ENCODE measurements around the gene ITPKC. TPM values are rescaled to one million over a fixed set of nuclear protein-coding genes. Genes with fewer than 3 reads are reported as not detected.

ITPKC gene
- total RNA-seq, 1 donor from 2014 or later, result 51.6 TPM

DNA sequence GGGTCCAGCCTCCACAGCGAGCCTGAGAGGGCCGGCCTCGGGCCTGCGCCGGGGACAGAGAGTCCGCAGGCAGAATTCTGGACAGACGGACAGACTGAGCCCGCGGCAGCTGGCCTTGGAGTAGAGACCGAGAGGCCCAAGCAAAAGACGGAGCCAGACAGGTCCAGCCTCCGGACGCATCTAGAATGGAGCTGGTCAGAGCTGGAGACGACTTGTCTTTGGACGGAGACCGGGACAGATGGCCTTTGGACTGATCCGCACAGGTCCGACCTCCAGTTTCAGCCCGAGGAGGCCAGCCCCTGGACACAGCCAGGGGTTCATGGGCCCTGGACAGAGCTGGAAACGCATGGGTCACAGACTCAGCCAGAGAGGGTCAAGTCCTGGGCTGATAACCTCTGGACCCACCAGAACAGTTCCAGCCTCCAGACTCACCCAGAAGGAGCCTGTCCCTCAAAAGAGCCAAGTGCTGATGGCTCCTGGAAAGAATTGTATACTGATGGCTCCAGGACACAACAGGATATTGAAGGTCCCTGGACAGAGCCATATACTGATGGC lies 490 bp downstream of the ITPKC start:
- TF ChIP-seq, protein P1, sequence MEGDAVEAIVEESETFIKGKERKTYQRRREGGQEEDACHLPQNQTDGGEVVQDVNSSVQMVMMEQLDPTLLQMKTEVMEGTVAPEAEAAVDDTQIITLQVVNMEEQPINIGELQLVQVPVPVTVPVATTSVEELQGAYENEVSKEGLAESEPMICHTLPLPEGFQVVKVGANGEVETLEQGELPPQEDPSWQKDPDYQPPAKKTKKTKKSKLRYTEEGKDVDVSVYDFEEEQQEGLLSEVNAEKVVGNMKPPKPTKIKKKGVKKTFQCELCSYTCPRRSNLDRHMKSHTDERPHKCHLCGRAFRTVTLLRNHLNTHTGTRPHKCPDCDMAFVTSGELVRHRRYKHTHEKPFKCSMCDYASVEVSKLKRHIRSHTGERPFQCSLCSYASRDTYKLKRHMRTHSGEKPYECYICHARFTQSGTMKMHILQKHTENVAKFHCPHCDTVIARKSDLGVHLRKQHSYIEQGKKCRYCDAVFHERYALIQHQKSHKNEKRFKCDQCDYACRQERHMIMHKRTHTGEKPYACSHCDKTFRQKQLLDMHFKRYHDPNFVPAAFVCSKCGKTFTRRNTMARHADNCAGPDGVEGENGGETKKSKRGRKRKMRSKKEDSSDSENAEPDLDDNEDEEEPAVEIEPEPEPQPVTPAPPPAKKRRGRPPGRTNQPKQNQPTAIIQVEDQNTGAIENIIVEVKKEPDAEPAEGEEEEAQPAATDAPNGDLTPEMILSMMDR (IDR thresholded peaks at IDR 0.05), result no peak
- Histone ChIP-seq H3K4me1 (peaks cover 42% of the 10 kb centered on the region), H3K36me3 (peaks cover 14% of the 10 kb centered on the region), H3K9me3 (no peaks in the 10 kb centered on the region), H3K4me3 (peak overlapping the region; percentile 75), H3K27me3 (no peaks in the 10 kb centered on the region), H3K27ac (peak overlapping the region; percentile 95)
- intact Hi-C loops (cut with DNase I), result no loop called here
- ATAC-seq, result no peak
- DNase-seq, result peak; percentile 75

DNA sequence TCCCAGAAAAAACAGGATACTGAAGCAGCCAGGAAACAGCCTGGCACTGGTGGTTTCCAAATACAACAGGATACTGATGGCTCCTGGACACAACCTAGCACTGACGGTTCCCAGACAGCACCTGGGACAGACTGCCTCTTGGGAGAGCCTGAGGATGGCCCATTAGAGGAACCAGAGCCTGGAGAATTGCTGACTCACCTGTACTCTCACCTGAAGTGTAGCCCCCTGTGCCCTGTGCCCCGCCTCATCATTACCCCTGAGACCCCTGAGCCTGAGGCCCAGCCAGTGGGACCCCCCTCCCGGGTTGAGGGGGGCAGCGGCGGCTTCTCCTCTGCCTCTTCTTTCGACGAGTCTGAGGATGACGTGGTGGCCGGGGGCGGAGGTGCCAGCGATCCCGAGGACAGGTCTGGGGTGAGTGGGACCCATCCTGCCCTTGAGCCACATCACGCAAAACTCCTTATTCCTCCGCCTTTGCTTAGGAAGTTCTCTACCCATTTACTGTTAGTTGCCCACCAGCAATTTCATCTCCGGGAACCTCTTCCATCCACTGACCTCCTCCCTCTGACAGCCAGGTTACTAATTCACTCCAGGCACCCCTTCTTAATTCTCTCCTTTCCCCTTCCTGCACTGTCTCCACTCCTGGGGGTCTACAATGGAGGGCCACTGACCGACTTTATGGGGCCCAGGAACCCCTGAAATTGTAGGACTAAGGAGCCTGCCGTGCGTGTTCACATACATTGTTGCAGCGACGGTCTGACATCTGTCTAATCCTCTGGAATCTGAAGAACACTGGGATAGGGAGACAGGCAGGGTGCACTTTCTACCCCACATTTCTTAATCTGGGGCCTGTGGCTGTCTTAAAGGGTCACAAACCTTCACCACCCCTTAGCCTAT lies 1.2 kb downstream of the ITPKC start:
- ATAC-seq (no peak), DNase-seq (peak; percentile 83)
- H3K9me3 ChIP-seq, result no peaks in the 10 kb centered on the region
- H3K4me3 ChIP-seq, result peak overlapping the region; percentile 75
- H3K27ac ChIP-seq, result peak overlapping the region; percentile 95
- H3K4me1 ChIP-seq, result peaks cover 49% of the 10 kb centered on the region
- TF ChIP-seq, protein P1 (IDR thresholded peaks at IDR 0.05), result no peak
- intact Hi-C loops (cut with DNase I), result no loop called here
- H3K36me3 ChIP-seq, result peaks cover 13% of the 10 kb centered on the region
- H3K27me3 ChIP-seq, result no peaks in the 10 kb centered on the region

DNA sequence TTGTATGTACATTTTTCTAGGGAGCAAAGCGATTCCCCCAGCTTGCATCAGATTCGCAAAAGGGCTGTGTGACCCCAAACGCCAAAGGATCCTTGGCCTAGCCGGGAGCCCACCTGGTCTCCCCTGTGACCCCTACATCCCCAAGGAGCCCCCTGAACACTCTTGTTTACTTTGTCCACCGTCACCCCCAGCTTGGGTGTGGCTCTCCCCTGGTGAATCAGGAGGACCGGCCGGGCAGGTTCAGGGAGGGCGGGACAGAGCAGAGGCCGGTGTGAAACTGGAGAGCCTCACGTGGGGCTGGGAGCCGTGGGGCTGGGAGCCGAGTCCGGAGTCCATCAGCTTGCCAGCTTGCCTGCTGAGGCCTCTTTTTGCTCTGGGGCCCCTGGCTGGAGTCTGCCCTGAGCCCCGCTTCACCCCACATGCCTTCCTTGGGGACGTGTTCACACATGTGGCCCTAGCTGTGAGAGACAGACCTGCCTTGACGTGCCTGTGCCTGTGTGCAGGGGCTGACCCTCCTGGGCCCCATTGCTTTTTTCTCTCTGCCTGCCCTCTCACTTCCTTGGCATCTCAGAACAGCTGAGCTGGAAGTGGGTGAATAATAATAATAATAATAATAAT lies 2.0 kb downstream of the ITPKC start:
- TF ChIP-seq, protein P1 (IDR thresholded peaks at IDR 0.05), result no peak
- Histone ChIP-seq H3K9me3 (no peaks in the 10 kb centered on the region), H3K4me3 (peak overlapping the region; percentile 75), H3K27me3 (no peaks in the 10 kb centered on the region), H3K36me3 (peaks cover 21% of the 10 kb centered on the region), H3K27ac (peak overlapping the region; percentile 95), H3K4me1 (peaks cover 52% of the 10 kb centered on the region)
- ATAC-seq, result peak; percentile 35
- peak; percentile 94 for DNase-seq
- intact Hi-C loops (cut with DNase I), result no loop called here

DNA sequence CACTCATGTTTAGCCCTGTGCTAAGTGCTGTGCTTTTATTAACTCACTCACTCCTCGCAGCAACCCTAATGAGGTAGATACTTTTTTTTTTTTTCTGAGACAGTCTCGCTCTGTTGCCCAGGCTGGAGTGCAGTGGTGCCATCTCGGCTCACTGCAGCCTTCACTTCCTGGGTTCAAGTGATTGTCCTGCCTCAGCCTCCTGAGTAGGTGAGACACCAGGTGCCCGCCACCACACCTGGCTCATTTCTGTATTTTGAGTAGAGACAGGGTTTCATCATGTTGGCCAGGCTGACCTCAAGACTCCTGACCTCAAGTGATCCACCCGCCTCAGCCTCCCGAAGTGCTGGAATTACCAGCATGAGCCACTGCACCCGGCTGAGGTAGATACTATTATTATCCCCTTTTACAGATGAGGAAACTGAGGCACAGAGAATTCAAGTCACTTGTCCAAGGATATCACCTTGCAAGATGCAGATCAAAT lies 2.5 kb downstream of the ITPKC start:
- Histone ChIP-seq H3K9me3 (no peaks in the 10 kb centered on the region), H3K27me3 (no peaks in the 10 kb centered on the region), H3K36me3 (peaks cover 26% of the 10 kb centered on the region), H3K4me3 (peak overlapping the region; percentile 75), H3K4me1 (peaks cover 52% of the 10 kb centered on the region), H3K27ac (peak overlapping the region; percentile 95)
- ATAC-seq (no peak), DNase-seq (no peak)
- TF ChIP-seq, protein P1 (IDR thresholded peaks at IDR 0.05), result no peak
- intact Hi-C loops (cut with DNase I), result no loop called here

DNA sequence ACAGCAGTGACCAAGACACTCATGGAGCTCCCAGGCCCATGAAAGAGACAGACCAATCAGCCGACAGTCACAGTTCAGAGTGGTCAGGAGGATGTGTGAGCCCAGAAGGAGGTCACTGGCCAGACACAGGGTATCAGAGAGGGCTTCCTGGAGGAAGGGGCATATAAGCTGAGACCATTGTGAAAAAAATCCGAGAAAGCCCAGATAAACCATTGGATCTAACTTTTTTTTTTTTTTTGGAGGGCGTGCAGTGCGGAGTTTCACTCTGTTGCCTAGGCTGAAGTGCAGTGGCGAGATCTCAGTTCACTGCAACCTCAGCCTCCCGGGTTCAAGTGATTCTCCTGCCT lies 4.2 kb downstream of the ITPKC start:
- peak overlapping the region; percentile 75 for H3K4me3 ChIP-seq
- TF ChIP-seq, protein P1 (IDR thresholded peaks at IDR 0.05), result no peak
- intact Hi-C loops (cut with DNase I), result no loop called here
- H3K36me3 ChIP-seq, result peaks cover 43% of the 10 kb centered on the region
- DNase-seq, result no peak
- H3K27ac ChIP-seq, result peak overlapping the region; percentile 95
- no peak for ATAC-seq
- peaks cover 47% of the 10 kb centered on the region for H3K4me1 ChIP-seq
- H3K9me3 ChIP-seq, result no peaks in the 10 kb centered on the region
- no peaks in the 10 kb centered on the region for H3K27me3 ChIP-seq
